Sigmoid colon (tissue), 7 donors: ENCODE measurements around the gene AGPAT2. TPM values are rescaled to one million over a fixed set of nuclear protein-coding genes. Genes with fewer than 3 reads are reported as not detected.

Experiments
- DNase-seq: peaks from one replicate; pipeline ENCODE4 v3.0.0-alpha.2; 2019
- H3K27ac ChIP-seq, 4 donors: fragments of 200-600 bp; sonication (generic); one replicate each; pipeline ENCODE4 v1.5.1; 2016 to 2019; ENCODE audit warnings: mild to moderate bottlenecking in 1 of 4
- H3K27me3 ChIP-seq, 3 donors: fragments of 200-600 bp; sonication (generic); one replicate each; pipeline ENCODE4 v1.5.1; 2019; ENCODE audit warnings: mild to moderate bottlenecking in 1 of 3
- H3K36me3 ChIP-seq, 4 donors: fragments of 200-600 bp; sonication (generic); one replicate each; pipeline ENCODE4 v1.5.1; 2016 to 2019
- H3K4me1 ChIP-seq, 4 donors: fragments of 200-600 bp; sonication (generic); one replicate each; pipeline ENCODE4 v1.5.1; 2017 to 2019
- H3K4me3 ChIP-seq, 4 donors: fragments of 200-600 bp; sonication (generic); one replicate each; pipeline ENCODE4 v1.5.1; 2017 to 2019; ENCODE audit warnings: mild to moderate bottlenecking in 2 of 4, moderate library complexity in 1 of 4
- H3K9me3 ChIP-seq, 4 donors: fragments of 200-600 bp in 3 of 4; sonication (generic) in 3 of 4; one replicate each; pipeline versions ENCODE4 v1.5.1 to v1.6.1; 2013 to 2019
- EP300 ChIP-seq, 4 donors: sonication (generic); formaldehyde crosslinking; IDR thresholded peaks; one replicate each; pipeline ENCODE4 v1.6.1; 2017; ENCODE audit warnings: antibody characterized with exemption in 4 of 4
- POLR2A ChIP-seq, 2 donors: fragments of 450-650 bp; IDR thresholded peaks; one replicate each; pipeline ENCODE4 v1.6.1; 2016; ENCODE audit warnings: antibody characterized with exemption in 2 of 2, mild to moderate bottlenecking in 2 of 2, moderate library complexity in 2 of 2
- POLR2AphosphoS5 ChIP-seq, 4 donors: sonication (generic); formaldehyde crosslinking; IDR thresholded peaks; one replicate each; pipeline ENCODE4 v1.6.1; 2017; ENCODE audit warnings: antibody characterized with exemption in 4 of 4
- WGBS, 2 donors: extraction: QIAGEN DNeasy Blood & Tissue Kit; methylation state at CpG; one replicate each; pipeline ENCODE4 v1.1.7; 2013; 5-methylcytosine and 5-hydroxymethylcytosine counted together
- intact Hi-C: fragments of 100-400 bp; cut with DNase I; formaldehyde crosslinking; loops from one replicate; pipeline ENCODE4 v1.15.1; 2023
- polyA plus RNA-seq, 3 donors: library from polyadenylated mRNA; stranded (reverse); fragments of 200-250 nt; gene quantifications; one replicate each; pipeline ENCODE4 v1.2.3, GENCODE V29; 2013
- total RNA-seq, 4 donors: library from RNA; depleted of rRNA; stranded (reverse); fragments of >200 nt; gene quantifications; one replicate each; pipeline ENCODE4 v1.1.0, GENCODE V29; 2016
- TF ChIP-seq, protein P1 (sequence below), 4 experiments: fragments of 450-650 bp in 3 of 4; fragments of 200-600 bp in 1 of 4; IDR thresholded peaks; one replicate each; pipeline ENCODE4 v1.5.1; 2016 to 2019; ENCODE audit warnings: antibody characterized with exemption in 4 of 4, mild to moderate bottlenecking in 3 of 4, moderate library complexity in 2 of 4
- donor health status: healthy with polysubstance abuse.
- donor health status: Bipolar disorder and iron deficiency.
- donor health status: healthy.

The AGPAT2 gene
- total and polyA plus RNA-seq, 7 donors: 28.0 to 345 (median 62.4) TPM

- intact Hi-C loops: no loop called here
- no peaks in the 10 kb centered on the region for H3K27me3 ChIP-seq
- TF ChIP-seq EP300 (IDR thresholded peaks at IDR 0.05) (peak in 2 of 4 donors; percentile 18 to 43), POLR2AphosphoS5 (IDR thresholded peaks at IDR 0.05) (peak; percentile 99 to 100 (median 100)), POLR2A (IDR thresholded peaks at IDR 0.05) (peak; percentile 94 to 97)
- TF ChIP-seq, protein P1, sequence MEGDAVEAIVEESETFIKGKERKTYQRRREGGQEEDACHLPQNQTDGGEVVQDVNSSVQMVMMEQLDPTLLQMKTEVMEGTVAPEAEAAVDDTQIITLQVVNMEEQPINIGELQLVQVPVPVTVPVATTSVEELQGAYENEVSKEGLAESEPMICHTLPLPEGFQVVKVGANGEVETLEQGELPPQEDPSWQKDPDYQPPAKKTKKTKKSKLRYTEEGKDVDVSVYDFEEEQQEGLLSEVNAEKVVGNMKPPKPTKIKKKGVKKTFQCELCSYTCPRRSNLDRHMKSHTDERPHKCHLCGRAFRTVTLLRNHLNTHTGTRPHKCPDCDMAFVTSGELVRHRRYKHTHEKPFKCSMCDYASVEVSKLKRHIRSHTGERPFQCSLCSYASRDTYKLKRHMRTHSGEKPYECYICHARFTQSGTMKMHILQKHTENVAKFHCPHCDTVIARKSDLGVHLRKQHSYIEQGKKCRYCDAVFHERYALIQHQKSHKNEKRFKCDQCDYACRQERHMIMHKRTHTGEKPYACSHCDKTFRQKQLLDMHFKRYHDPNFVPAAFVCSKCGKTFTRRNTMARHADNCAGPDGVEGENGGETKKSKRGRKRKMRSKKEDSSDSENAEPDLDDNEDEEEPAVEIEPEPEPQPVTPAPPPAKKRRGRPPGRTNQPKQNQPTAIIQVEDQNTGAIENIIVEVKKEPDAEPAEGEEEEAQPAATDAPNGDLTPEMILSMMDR (IDR thresholded peaks at IDR 0.05): peak; percentile 62 to 89 (median 87)
- no peaks in the 10 kb centered on the region for H3K9me3 ChIP-seq
- DNase-seq: peak; percentile 96
- H3K4me3 ChIP-seq: peak overlapping the region; percentile 57 to 88 (median 64)
- WGBS, 2 donors: 0% methylated on average over 66 of the region's 66 CpGs
- peak overlapping the region; percentile 72 to 87 (median 80) for H3K27ac ChIP-seq
- H3K36me3 ChIP-seq: peaks cover 20 to 36% (median 28%) of the 10 kb centered on the region in 4 donors
- H3K4me1 ChIP-seq: peaks cover 0 to 48% (median 36%) of the 10 kb centered on the region in 4 donors
Observed at GRCh38 chr9:136728080-136728547, 40.9 kb upstream of the AGPAT2 start.

- Histone ChIP-seq H3K4me1 (peaks cover 0 to 59% (median 40%) of the 10 kb centered on the region in 4 donors), H3K4me3 (peak overlapping the region; percentile 57 to 88 (median 64)), H3K27me3 (no peaks in the 10 kb centered on the region), H3K36me3 (peaks cover 32 to 50% (median 34%) of the 10 kb centered on the region in 4 donors), H3K9me3 (no peaks in the 10 kb centered on the region), H3K27ac (peak overlapping the region in 3 of 4 donors; percentile 72 to 87 (median 85))
- intact Hi-C loops: loop anchor here (2.0 kb wide), 1 partner anchor 40 kb away; the partner anchor contains the start of gene AGPAT2
- TF ChIP-seq POLR2A (IDR thresholded peaks at IDR 0.05) (no peak), POLR2AphosphoS5 (IDR thresholded peaks at IDR 0.05) (no peak), EP300 (IDR thresholded peaks at IDR 0.05) (no peak)
- TF ChIP-seq, protein P1 (IDR thresholded peaks at IDR 0.05): peak in 1 of 4 experiments; percentile 27
- 16% methylated on average over 18 of the region's 18 CpGs for WGBS, 2 donors
- DNase-seq: no peak
Observed at GRCh38 chr9:136726631-136727191, 39.5 kb upstream of the AGPAT2 start.

- Histone ChIP-seq H3K4me3 (peak overlapping the region in 3 of 4 donors; percentile 63 to 88 (median 64)), H3K27me3 (no peaks in the 10 kb centered on the region), H3K4me1 (peaks cover 0 to 65% (median 44%) of the 10 kb centered on the region in 4 donors), H3K27ac (peak overlapping the region in 2 of 4 donors; percentile 85 to 87), H3K9me3 (no peaks in the 10 kb centered on the region), H3K36me3 (peaks cover 33 to 55% (median 35%) of the 10 kb centered on the region in 4 donors)
- 49 to 73% methylated on average over 16 of the region's 16 CpGs for WGBS, 2 donors
- no peak for TF ChIP-seq EP300 (IDR thresholded peaks at IDR 0.05)
- no peak for TF ChIP-seq POLR2A (IDR thresholded peaks at IDR 0.05)
- intact Hi-C loops: loop anchor here (2.0 kb wide), 1 partner anchor 39 kb away; the partner anchor contains the start of gene AGPAT2
- DNase-seq: no peak
Observed at GRCh38 chr9:136726118-136726517, 38.9 kb upstream of the AGPAT2 start.

GRCh38 chr9:136725612-136726011, 38.4 kb upstream of the AGPAT2 start:
- H3K4me1 ChIP-seq: peaks cover 0 to 70% (median 49%) of the 10 kb centered on the region in 4 donors
- intact Hi-C loops: loop anchor here (2.0 kb wide), 1 partner anchor 39 kb away; the partner anchor contains the start of gene AGPAT2
- no peak for DNase-seq
- H3K4me3 ChIP-seq: peak overlapping the region in 1 of 4 donors; percentile 88
- H3K27me3 ChIP-seq: no peaks in the 10 kb centered on the region
- peak overlapping the region in 1 of 4 donors; percentile 87 for H3K27ac ChIP-seq
- TF ChIP-seq, protein P1 (IDR thresholded peaks at IDR 0.05): no peak
- TF ChIP-seq EP300 (IDR thresholded peaks at IDR 0.05) (no peak), POLR2A (IDR thresholded peaks at IDR 0.05) (no peak), POLR2AphosphoS5 (IDR thresholded peaks at IDR 0.05) (peak in 1 of 4 donors; percentile 14)
- H3K36me3 ChIP-seq: peaks cover 33 to 55% (median 35%) of the 10 kb centered on the region in 4 donors
- no peaks in the 10 kb centered on the region for H3K9me3 ChIP-seq
- 67 to 78% methylated on average over 10 of the region's 10 CpGs for WGBS, 2 donors

GRCh38 chr9:136724772-136725171, 37.5 kb upstream of the AGPAT2 start:
- peaks cover 33 to 55% (median 35%) of the 10 kb centered on the region in 4 donors for H3K36me3 ChIP-seq
- no peaks in the 10 kb centered on the region for H3K27me3 ChIP-seq
- no peak overlapping the region for H3K4me3 ChIP-seq
- no peak overlapping the region for H3K27ac ChIP-seq
- TF ChIP-seq EP300 (IDR thresholded peaks at IDR 0.05) (no peak), POLR2A (IDR thresholded peaks at IDR 0.05) (no peak), POLR2AphosphoS5 (IDR thresholded peaks at IDR 0.05) (no peak)
- TF ChIP-seq, protein P1 (IDR thresholded peaks at IDR 0.05): no peak
- 86 to 87% methylated on average over 7 of the region's 7 CpGs for WGBS, 2 donors
- no peaks in the 10 kb centered on the region for H3K9me3 ChIP-seq
- intact Hi-C loops: no loop called here
- peaks cover 0 to 78% (median 58%) of the 10 kb centered on the region in 4 donors for H3K4me1 ChIP-seq
- DNase-seq: no peak
